GM13977 (cell line): ENCODE measurements around the gene CABP7.
A peak's percentile ranks its signal among the peaks of the same experiment; 100 is the strongest.

ENCODE experiments used
- DNase-seq: peaks from one replicate; pipeline ENCODE4 v3.0.0; 2012; ENCODE audit warnings: low spot score
- in situ Hi-C: fragments of 300-500 bp; cut with MboI; formaldehyde crosslinking; loops from one replicate; pipeline ENCODE4 v1.12.0; 2022; ENCODE audit warnings: low sequenced_read_pairs, low pct_unique_long_range_greater_than_20kb, mixed read lengths, inconsistent platforms; ENCODE audit not compliant: unreplicated experiment
- TF ChIP-seq, protein P1 (sequence below): IDR thresholded peaks from 2 replicates; pipeline ENCODE4 v1.5.1; 2012; ENCODE audit warnings: mild to moderate bottlenecking, control low read depth; ENCODE audit not compliant: insufficient read depth; ENCODE audit errors: extremely low read depth, missing control alignments

CABP7 gene

GRCh38 chr22:29684244-29684643 is 35.6 kb upstream of the CABP7 start:
- TF ChIP-seq, protein P1, sequence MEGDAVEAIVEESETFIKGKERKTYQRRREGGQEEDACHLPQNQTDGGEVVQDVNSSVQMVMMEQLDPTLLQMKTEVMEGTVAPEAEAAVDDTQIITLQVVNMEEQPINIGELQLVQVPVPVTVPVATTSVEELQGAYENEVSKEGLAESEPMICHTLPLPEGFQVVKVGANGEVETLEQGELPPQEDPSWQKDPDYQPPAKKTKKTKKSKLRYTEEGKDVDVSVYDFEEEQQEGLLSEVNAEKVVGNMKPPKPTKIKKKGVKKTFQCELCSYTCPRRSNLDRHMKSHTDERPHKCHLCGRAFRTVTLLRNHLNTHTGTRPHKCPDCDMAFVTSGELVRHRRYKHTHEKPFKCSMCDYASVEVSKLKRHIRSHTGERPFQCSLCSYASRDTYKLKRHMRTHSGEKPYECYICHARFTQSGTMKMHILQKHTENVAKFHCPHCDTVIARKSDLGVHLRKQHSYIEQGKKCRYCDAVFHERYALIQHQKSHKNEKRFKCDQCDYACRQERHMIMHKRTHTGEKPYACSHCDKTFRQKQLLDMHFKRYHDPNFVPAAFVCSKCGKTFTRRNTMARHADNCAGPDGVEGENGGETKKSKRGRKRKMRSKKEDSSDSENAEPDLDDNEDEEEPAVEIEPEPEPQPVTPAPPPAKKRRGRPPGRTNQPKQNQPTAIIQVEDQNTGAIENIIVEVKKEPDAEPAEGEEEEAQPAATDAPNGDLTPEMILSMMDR = no peak
- in situ Hi-C loops = no loop called here
- DNase-seq = no peak

DNA sequence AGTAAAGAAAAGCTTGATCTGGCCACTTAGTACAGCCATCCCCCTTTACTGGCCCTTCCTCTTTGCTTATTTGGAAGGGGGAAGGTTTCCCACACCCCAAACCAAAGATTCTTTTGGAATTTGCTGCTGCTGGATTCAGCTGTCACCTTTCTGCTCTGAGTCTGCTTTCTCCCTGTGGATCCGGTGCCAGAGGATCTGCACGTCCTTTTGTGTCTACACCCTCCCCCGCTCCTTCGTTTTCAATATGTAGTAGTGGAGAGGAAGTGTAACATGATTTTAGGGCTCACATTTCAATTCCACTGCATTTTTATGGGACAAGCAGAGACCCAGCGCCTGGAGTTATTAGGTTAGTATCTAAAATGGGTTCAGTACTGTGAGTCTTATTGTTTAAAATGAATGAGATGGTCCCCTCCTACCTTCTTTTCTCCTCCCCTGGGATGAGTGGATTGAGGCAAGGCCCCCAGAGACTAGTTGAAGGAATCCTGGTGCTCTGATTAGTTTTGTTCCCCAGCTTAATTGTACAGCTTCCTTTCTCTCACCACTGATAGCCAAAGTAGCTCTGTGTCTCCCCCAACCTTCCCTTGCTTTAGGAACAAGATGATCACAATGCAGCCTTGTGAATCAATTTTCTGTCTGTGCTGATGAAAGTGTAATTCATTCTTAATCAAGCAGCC is 30.5 kb upstream of the CABP7 start:
- in situ Hi-C loops = no loop called here
- TF ChIP-seq, protein P1 = no peak
- no peak for DNase-seq

DNA sequence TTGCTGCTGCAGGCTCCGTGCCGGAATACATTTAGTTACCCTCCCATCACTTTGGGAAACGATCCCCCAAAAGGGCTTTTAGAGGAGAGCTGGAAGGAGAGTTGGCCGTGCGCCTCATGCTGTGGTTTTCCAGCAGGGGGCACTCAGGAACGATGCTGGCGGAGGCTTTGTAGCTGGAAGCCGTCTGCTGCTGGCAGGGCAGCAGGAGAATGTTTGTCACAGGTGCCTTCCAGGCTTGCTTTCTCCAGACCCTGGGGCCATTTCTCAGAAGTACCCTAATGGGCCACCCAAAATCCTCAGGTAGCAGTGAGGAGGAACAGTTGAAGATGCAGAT is 30.0 kb upstream of the CABP7 start:
- DNase-seq = peak; percentile 65
- TF ChIP-seq, protein P1 = peak; percentile 71
- in situ Hi-C loops = no loop called here

- DNase-seq = no peak
Observed at GRCh38 chr22:29690476-29690875, 29.3 kb upstream of the CABP7 start.

DNA sequence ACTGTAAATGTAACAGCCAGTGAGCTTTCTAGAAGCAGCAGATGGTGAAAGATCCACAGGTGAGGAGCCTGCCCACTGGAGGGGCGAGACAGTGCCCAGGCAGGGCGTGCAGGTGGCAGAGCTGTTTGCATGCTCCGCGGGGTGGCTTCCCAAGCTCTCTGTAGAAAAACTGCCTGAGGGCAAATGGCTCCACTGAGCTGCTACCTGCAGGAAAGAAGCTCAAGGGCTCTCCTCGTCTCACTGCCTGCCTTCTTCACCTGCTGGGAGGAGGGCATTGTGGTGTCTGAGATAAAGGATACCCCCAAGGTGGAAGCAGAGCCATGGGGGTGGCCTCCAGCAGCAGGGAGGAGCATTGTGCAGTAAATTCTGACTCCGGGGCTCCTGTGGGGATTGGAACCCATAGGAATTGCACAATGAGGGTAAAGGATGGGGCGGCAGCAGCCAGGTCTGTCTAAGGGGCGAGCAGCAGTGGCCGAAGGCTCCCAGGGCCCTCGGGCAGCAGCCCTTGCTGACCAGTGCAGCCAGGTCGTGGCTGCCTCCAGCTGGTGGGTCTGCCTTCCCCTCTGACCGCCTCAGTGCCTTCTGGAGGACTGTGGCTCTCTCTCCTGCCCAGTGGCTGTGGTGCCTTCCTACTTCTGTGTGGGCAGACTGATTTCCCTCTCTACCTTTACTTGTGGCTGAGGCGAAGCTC is 28.0 kb upstream of the CABP7 start:
- in situ Hi-C loops = no loop called here
- DNase-seq = no peak
- TF ChIP-seq, protein P1 = no peak

More at GRCh38 chr22:29690476-29690875, 29.3 kb upstream of the CABP7 start:
- TF ChIP-seq, protein P1 = no peak
- in situ Hi-C loops = no loop called here

DNA sequence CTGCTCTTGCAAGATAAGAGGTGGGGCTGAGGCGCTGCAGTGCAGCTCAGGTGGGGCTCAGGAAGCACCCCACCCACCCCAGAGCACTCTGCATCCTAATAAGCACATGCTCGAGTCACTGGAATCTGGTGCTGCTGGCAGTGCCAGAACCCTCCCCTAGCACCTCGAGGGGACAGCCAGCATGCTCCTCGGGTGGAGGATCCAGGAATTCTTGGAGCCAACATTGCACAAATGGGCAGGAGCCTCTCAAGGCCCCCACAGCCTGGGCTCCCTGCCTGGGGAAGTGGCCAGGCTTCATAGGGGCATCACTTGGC is 27.5 kb upstream of the CABP7 start:
- DNase-seq = no peak
- TF ChIP-seq, protein P1 = no peak
- in situ Hi-C loops = no loop called here

GRCh38 chr22:29693161-29693560 is 26.6 kb upstream of the CABP7 start:
- no peak for DNase-seq
- in situ Hi-C loops = no loop called here
- TF ChIP-seq, protein P1 = no peak
